HepG2 (cell line): ENCODE results near the gene RIPK3. TPM values are rescaled to one million over a fixed set of nuclear protein-coding genes. Genes with fewer than 3 reads are reported as not detected.

ENCODE experiments used
- CEBPB ChIP-seq: IDR thresholded peaks from 2 replicates; pipeline ENCODE4 v1.6.1; 2011; ENCODE audit warnings: low read depth, low read length, improper control_type of control experiment, borderline replicate concordance
- CTCF ChIP-seq: sonication (generic); formaldehyde crosslinking; IDR thresholded peaks from 2 replicates; pipeline ENCODE4 v1.5.0; 2020; ENCODE audit warnings: mild to moderate bottlenecking, missing genetic modification reagents, moderate library complexity
- MAFK ChIP-seq, 2 experiments: IDR thresholded peaks in 1 of 2; conservative IDR thresholded peaks in 1 of 2; 2 replicates each; pipeline ENCODE4 v1.6.1; 2011; ENCODE audit warnings: improper control_type of control experiment in 2 of 2, low read length in 2 of 2
- MLLT10 ChIP-seq: sonication (generic); formaldehyde crosslinking; IDR thresholded peaks from 2 replicates; pipeline ENCODE4 v1.4.0; 2020; ENCODE audit warnings: missing genetic modification reagents
- MYNN ChIP-seq: sonication (generic); formaldehyde crosslinking; IDR thresholded peaks from 2 replicates; pipeline ENCODE4 v1.4.0; 2020; ENCODE audit warnings: mild to moderate bottlenecking, low read depth, missing genetic modification reagents
- NFATC3 ChIP-seq: sonication (generic); formaldehyde crosslinking; IDR thresholded peaks from 2 replicates; pipeline ENCODE4 v1.5.1; 2020; ENCODE audit warnings: mild to moderate bottlenecking, missing genetic modification reagents
- NFIC ChIP-seq: IDR thresholded peaks from 2 replicates; pipeline ENCODE4 v1.6.1; 2012; ENCODE audit warnings: mild to moderate bottlenecking, low read length, inconsistent platforms
- NR2C2 ChIP-seq: sonication (generic); formaldehyde crosslinking; IDR thresholded peaks from 2 replicates; pipeline ENCODE4 v1.4.0; 2020; ENCODE audit warnings: missing genetic modification reagents, mild to moderate bottlenecking, moderate library complexity, borderline replicate concordance
- PHF8 ChIP-seq: sonication (generic); formaldehyde crosslinking; IDR thresholded peaks from 2 replicates; pipeline ENCODE4 v1.5.0; 2020; ENCODE audit warnings: missing genetic modification reagents
- PRPF4 ChIP-seq: fragments of 200-400 bp; formaldehyde crosslinking; IDR thresholded peaks from 2 replicates; pipeline ENCODE4 v1.6.1; 2016; ENCODE audit warnings: low read length, low read depth; ENCODE audit not compliant: poor library complexity, severe bottlenecking
- SKI ChIP-seq: fragments of 450-650 bp; IDR thresholded peaks from one replicate; pipeline ENCODE4 v1.6.1; 2018; ENCODE audit warnings: mild to moderate bottlenecking; ENCODE audit not compliant: partially characterized antibody
- SYNCRIP ChIP-seq: fragments of 200-400 bp; formaldehyde crosslinking; IDR thresholded peaks from 2 replicates; pipeline ENCODE4 v1.6.1; 2018; ENCODE audit warnings: mild to moderate bottlenecking, low read depth, low read length; ENCODE audit not compliant: insufficient read depth
- TBP ChIP-seq: sonication (generic); formaldehyde crosslinking; IDR thresholded peaks from 2 replicates; pipeline ENCODE4 v1.5.0; 2020; ENCODE audit warnings: missing genetic modification reagents
- TP53 ChIP-seq: sonication (generic); formaldehyde crosslinking; conservative IDR thresholded peaks from 2 replicates; pipeline ENCODE4 v1.4.0; 2020; ENCODE audit warnings: missing genetic modification reagents
- TSC22D2 ChIP-seq: sonication (generic); formaldehyde crosslinking; IDR thresholded peaks from 2 replicates; pipeline ENCODE4 v1.5.1; 2020; ENCODE audit warnings: missing genetic modification reagents, mild to moderate bottlenecking, borderline replicate concordance
- USF2 ChIP-seq, 2 experiments: sonication (generic) in 1 of 2; formaldehyde crosslinking in 1 of 2; IDR thresholded peaks; 2 replicates each; pipeline versions ENCODE4 v1.5.1 to v1.6.1; 2011 to 2020; ENCODE audit warnings: borderline replicate concordance in 1 of 2, low read depth in 1 of 2, low read length in 1 of 2, mild to moderate bottlenecking in 1 of 2, missing genetic modification reagents in 1 of 2, moderate library complexity in 1 of 2
- ZNF468 ChIP-seq: sonication (generic); formaldehyde crosslinking; IDR thresholded peaks from 2 replicates; pipeline ENCODE4 v1.8.0; 2022; ENCODE audit warnings: mild to moderate bottlenecking, moderate library complexity, missing genetic modification reagents
- polyA plus RNA-seq, 8 experiments: library from polyadenylated mRNA; depleted of rRNA in 3 of 8; stranded (reverse) in 7 of 8; unstranded in 1 of 8; fragments of >200 nt; fragmentation: Illumina TruSeq in 4 of 8; extraction: Trizol in 4 of 8; gene quantifications; 2 replicates each; pipeline versions ENCODE4 v1.2.1 to v1.2.3, GENCODE V29; 2011 to 2016; ENCODE audit warnings: low read depth in 4 of 8, missing spikeins in 1 of 8, mixed read lengths in 1 of 8; ENCODE audit not compliant: insufficient read depth in 1 of 8
- total RNA-seq, 5 experiments: library from RNA; depleted of rRNA; stranded (reverse); fragments of >200 nt; fragmentation: Illumina TruSeq; extraction: Trizol; gene quantifications; 2 replicates each; pipeline ENCODE4 v1.2.3, GENCODE V29; 2016; ENCODE audit warnings: low read depth in 1 of 5
- TF ChIP-seq, protein P1 (sequence below): sonication (generic); formaldehyde crosslinking; IDR thresholded peaks from 2 replicates; pipeline ENCODE4 v1.9.0; 2021; ENCODE audit warnings: missing genetic modification reagents, mild to moderate bottlenecking, borderline replicate concordance
- TF ChIP-seq, protein P2 (sequence below): sonication (generic); formaldehyde crosslinking; IDR thresholded peaks from 2 replicates; pipeline ENCODE4 v1.4.0; 2020; ENCODE audit warnings: mild to moderate bottlenecking, missing genetic modification reagents
- TF ChIP-seq, protein P3 (sequence below), 2 experiments: IDR thresholded peaks; 2 replicates each; pipeline ENCODE4 v1.6.1; 2011 to 2012; ENCODE audit warnings: low read length in 2 of 2, borderline replicate concordance in 1 of 2, low read depth in 1 of 2, mild to moderate bottlenecking in 1 of 2, moderate library complexity in 1 of 2

The RIPK3 gene
- total and polyA plus RNA-seq, 2 of the 13 experiments (the other 11 are each of a cell fraction or from before 2014, with no cell fraction given), result not detected

- TF ChIP-seq MYNN (CRISPR knock-in tag) (no peak), PHF8 (CRISPR knock-in tag) (no peak), TBP (no peak), PRPF4 (peak; percentile 79), NR2C2 (CRISPR knock-in tag) (no peak), USF2 (IDR thresholded peaks at IDR 0.05; ENCODE audit: low read depth, low read length) (no peak), USF2 (CRISPR knock-in tag; IDR thresholded peaks at IDR 0.05; ENCODE audit: borderline replicate concordance) (no peak), TSC22D2 (no peak), SYNCRIP (no peak), NFIC (no peak), SKI (no peak), TP53 (CRISPR knock-in tag) (no peak), NFATC3 (CRISPR knock-in tag) (peak; percentile 22; the same call in 1 of the 2 replicates), CEBPB (no peak), MAFK (conservative IDR thresholded peaks at IDR 0.05 in 1 of 2, IDR thresholded peaks at IDR 0.05 in 1 of 2; ENCODE audit: low read length in 2 of 2) (no peak), ZNF468 (CRISPR knock-in tag) (no peak), CTCF (CRISPR knock-in tag) (no peak), MLLT10 (no peak)
- TF ChIP-seq, protein P1, sequence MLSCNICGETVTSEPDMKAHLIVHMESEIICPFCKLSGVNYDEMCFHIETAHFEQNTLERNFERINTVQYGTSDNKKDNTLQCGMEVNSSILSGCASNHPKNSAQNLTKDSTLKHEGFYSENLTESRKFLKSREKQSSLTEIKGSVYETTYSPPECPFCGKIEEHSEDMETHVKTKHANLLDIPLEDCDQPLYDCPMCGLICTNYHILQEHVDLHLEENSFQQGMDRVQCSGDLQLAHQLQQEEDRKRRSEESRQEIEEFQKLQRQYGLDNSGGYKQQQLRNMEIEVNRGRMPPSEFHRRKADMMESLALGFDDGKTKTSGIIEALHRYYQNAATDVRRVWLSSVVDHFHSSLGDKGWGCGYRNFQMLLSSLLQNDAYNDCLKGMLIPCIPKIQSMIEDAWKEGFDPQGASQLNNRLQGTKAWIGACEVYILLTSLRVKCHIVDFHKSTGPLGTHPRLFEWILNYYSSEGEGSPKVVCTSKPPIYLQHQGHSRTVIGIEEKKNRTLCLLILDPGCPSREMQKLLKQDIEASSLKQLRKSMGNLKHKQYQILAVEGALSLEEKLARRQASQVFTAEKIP (CRISPR knock-in tag), result no peak
- TF ChIP-seq, protein P2, sequence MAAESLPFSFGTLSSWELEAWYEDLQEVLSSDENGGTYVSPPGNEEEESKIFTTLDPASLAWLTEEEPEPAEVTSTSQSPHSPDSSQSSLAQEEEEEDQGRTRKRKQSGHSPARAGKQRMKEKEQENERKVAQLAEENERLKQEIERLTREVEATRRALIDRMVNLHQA, result no peak
- TF ChIP-seq, protein P3, sequence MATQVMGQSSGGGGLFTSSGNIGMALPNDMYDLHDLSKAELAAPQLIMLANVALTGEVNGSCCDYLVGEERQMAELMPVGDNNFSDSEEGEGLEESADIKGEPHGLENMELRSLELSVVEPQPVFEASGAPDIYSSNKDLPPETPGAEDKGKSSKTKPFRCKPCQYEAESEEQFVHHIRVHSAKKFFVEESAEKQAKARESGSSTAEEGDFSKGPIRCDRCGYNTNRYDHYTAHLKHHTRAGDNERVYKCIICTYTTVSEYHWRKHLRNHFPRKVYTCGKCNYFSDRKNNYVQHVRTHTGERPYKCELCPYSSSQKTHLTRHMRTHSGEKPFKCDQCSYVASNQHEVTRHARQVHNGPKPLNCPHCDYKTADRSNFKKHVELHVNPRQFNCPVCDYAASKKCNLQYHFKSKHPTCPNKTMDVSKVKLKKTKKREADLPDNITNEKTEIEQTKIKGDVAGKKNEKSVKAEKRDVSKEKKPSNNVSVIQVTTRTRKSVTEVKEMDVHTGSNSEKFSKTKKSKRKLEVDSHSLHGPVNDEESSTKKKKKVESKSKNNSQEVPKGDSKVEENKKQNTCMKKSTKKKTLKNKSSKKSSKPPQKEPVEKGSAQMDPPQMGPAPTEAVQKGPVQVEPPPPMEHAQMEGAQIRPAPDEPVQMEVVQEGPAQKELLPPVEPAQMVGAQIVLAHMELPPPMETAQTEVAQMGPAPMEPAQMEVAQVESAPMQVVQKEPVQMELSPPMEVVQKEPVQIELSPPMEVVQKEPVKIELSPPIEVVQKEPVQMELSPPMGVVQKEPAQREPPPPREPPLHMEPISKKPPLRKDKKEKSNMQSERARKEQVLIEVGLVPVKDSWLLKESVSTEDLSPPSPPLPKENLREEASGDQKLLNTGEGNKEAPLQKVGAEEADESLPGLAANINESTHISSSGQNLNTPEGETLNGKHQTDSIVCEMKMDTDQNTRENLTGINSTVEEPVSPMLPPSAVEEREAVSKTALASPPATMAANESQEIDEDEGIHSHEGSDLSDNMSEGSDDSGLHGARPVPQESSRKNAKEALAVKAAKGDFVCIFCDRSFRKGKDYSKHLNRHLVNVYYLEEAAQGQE (IDR thresholded peaks at IDR 0.05; ENCODE audit: borderline replicate concordance in 1 of 2, low read depth in 1 of 2, low read length in 2 of 2), result no peak
Measured at GRCh38 chr14:24307156-24307574, 32.6 kb downstream of the RIPK3 start (continued).
